ENCODE data around the gene OR8K3.

DNA sequence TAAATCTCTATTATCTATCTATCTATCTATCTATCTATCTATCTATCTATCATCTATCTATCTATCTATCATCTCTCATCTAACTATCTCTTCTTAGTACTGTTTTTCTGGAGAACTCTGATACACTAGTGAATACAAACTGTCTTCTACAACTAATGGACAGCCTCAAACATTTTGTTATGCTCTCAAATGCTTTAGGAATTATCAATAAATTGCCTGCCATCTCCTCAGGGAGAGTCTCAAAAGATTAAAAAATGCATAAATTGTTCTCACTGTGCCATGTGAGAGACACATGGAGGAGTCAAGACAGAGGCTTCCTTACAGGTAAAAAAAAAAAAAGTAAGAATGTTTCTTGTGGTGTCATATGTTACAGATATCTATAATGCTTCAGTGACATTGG is at the start of gene OR8K3:
- TF ChIP-seq, protein P1, sequence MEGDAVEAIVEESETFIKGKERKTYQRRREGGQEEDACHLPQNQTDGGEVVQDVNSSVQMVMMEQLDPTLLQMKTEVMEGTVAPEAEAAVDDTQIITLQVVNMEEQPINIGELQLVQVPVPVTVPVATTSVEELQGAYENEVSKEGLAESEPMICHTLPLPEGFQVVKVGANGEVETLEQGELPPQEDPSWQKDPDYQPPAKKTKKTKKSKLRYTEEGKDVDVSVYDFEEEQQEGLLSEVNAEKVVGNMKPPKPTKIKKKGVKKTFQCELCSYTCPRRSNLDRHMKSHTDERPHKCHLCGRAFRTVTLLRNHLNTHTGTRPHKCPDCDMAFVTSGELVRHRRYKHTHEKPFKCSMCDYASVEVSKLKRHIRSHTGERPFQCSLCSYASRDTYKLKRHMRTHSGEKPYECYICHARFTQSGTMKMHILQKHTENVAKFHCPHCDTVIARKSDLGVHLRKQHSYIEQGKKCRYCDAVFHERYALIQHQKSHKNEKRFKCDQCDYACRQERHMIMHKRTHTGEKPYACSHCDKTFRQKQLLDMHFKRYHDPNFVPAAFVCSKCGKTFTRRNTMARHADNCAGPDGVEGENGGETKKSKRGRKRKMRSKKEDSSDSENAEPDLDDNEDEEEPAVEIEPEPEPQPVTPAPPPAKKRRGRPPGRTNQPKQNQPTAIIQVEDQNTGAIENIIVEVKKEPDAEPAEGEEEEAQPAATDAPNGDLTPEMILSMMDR (IDR thresholded peaks at IDR 0.05), result no peak
- no peak for TF ChIP-seq POLR2AphosphoS5 (IDR thresholded peaks at IDR 0.05)
- TF ChIP-seq POLR2A (IDR thresholded peaks at IDR 0.05), result no peak
